GM23338 (cell line): Measurements from ENCODE around the gene UVRAG. TPM values are rescaled to one million over a fixed set of nuclear protein-coding genes. Genes with fewer than 3 reads are reported as not detected.

Experiments used
- ATAC-seq: fragments of 200-7000 bp; cut with Tn5 transposase; 3 replicates; pipeline ENCODE4 v1.9.1; 2020
- DNase-seq: peaks from one replicate; pipeline ENCODE4 v3.0.0-alpha.2; 2015; ENCODE audit warnings: low spot score
- H2AFZ ChIP-seq: fragments of 200-600 bp; sonication (generic); 2 replicates; pipeline ENCODE4 v1.8.0; 2016; ENCODE audit warnings: antibody characterized with exemption, mild to moderate bottlenecking, moderate library complexity
- H3F3A ChIP-seq: fragments of 200-600 bp; sonication (generic); replicated peaks from 2 replicates; pipeline ENCODE4 v1.8.0; 2017; ENCODE audit warnings: antibody characterized with exemption, mixed run types, low read depth
- H3K27ac ChIP-seq: fragments of 200-600 bp; sonication (generic); 2 replicates; pipeline ENCODE4 v1.6.1; 2016; ENCODE audit warnings: low read depth
- H3K27me3 ChIP-seq: fragments of 200-600 bp; sonication (generic); 2 replicates; pipeline ENCODE4 v1.8.0; 2016; ENCODE audit warnings: mild to moderate bottlenecking, mixed run types, moderate library complexity; ENCODE audit not compliant: insufficient read depth
- H3K36me3 ChIP-seq: fragments of 200-600 bp; sonication (generic); 2 replicates; pipeline ENCODE4 v1.8.0; 2016; ENCODE audit warnings: mild to moderate bottlenecking; ENCODE audit not compliant: insufficient read depth
- H3K4me1 ChIP-seq: fragments of 200-600 bp; sonication (generic); 2 replicates; pipeline ENCODE4 v1.8.0; 2016; ENCODE audit warnings: mild to moderate bottlenecking, moderate library complexity; ENCODE audit not compliant: insufficient read depth
- H3K4me2 ChIP-seq: fragments of 200-600 bp; sonication (generic); 2 replicates; pipeline ENCODE4 v1.7.1; 2017; ENCODE audit warnings: mixed run types
- H3K4me3 ChIP-seq: fragments of 200-600 bp; sonication (generic); 2 replicates; pipeline ENCODE4 v1.6.1; 2016; ENCODE audit warnings: mixed run types
- H3K79me2 ChIP-seq: fragments of 200-600 bp; sonication (generic); replicated peaks from 2 replicates; pipeline ENCODE4 v1.8.0; 2017; ENCODE audit warnings: mild to moderate bottlenecking; ENCODE audit not compliant: insufficient read depth
- H3K9me2 ChIP-seq: fragments of 200-600 bp; sonication (generic); 2 replicates; pipeline ENCODE4 v1.8.0; 2017; ENCODE audit not compliant: insufficient read depth
- H4K20me1 ChIP-seq: fragments of 200-600 bp; sonication (generic); replicated peaks from 2 replicates; pipeline ENCODE4 v1.8.0; 2017; ENCODE audit warnings: mild to moderate bottlenecking; ENCODE audit not compliant: insufficient read depth
- H3K27ac Mint-ChIP-seq: 2 replicates; pipeline ENCODE4 v1.8.0; 2020; ENCODE audit warnings: inconsistent platforms, mild to moderate bottlenecking, moderate library complexity, mixed read lengths
- H3K27me3 Mint-ChIP-seq: 3 replicates; pipeline ENCODE4 v1.8.0; 2022; ENCODE audit warnings: low read depth, mild to moderate bottlenecking, moderate library complexity, mixed read lengths, inconsistent platforms; ENCODE audit not compliant: insufficient read depth, poor library complexity
- H3K36me3 Mint-ChIP-seq: 3 replicates; pipeline ENCODE4 v1.8.0; 2021; ENCODE audit warnings: low read depth, mild to moderate bottlenecking, inconsistent platforms, moderate library complexity, mixed read lengths
- H3K4me1 Mint-ChIP-seq: 3 replicates; pipeline ENCODE4 v1.8.0; 2020; ENCODE audit warnings: mild to moderate bottlenecking, inconsistent platforms, mixed read lengths
- H3K4me3 Mint-ChIP-seq: 3 replicates; pipeline ENCODE4 v1.8.0; 2021; ENCODE audit warnings: moderate library complexity, mild to moderate bottlenecking, inconsistent platforms, mixed read lengths
- H3K9me3 Mint-ChIP-seq: 3 replicates; pipeline ENCODE4 v1.8.0; 2020; ENCODE audit warnings: moderate library complexity, mild to moderate bottlenecking, inconsistent platforms, mixed read lengths
- ETS1 ChIP-seq: IDR thresholded peaks from 2 replicates; pipeline ENCODE4 v1.6.1; 2016; ENCODE audit warnings: antibody characterized with exemption
- EZH2 ChIP-seq: fragments of 200-600 bp; sonication (generic); IDR thresholded peaks from one replicate; pipeline ENCODE4 v1.8.0; 2017; ENCODE audit warnings: antibody characterized with exemption, mild to moderate bottlenecking, low read depth; ENCODE audit not compliant: unreplicated experiment
- EZH2phosphoT487 ChIP-seq: fragments of 200-600 bp; sonication (generic); IDR thresholded peaks from one replicate; pipeline ENCODE4 v1.8.1; 2018; ENCODE audit warnings: antibody characterized with exemption; ENCODE audit not compliant: unreplicated experiment
- NANOG ChIP-seq: IDR thresholded peaks from 2 replicates; pipeline ENCODE4 v1.6.1; 2016; ENCODE audit warnings: antibody characterized with exemption, borderline replicate concordance
- POLR2AphosphoS5 ChIP-seq: IDR thresholded peaks from 2 replicates; pipeline ENCODE4 v1.6.1; 2016; ENCODE audit warnings: antibody characterized with exemption, low read depth
- STAT1 ChIP-seq: IDR thresholded peaks from one replicate; pipeline ENCODE4 v1.6.1; 2016; ENCODE audit warnings: antibody characterized with exemption; ENCODE audit not compliant: unreplicated experiment
- ZNF114 ChIP-seq: fragments of 250-450 bp; sonication (Bioruptor Pico); IDR thresholded peaks from 2 replicates; pipeline ENCODE4 v1.5.0; 2020; ENCODE audit warnings: mild to moderate bottlenecking, moderate library complexity
- ZNF331 ChIP-seq: fragments of 250-450 bp; sonication (Bioruptor Pico); IDR thresholded peaks from 2 replicates; pipeline ENCODE4 v1.5.0; 2020; ENCODE audit warnings: low read depth, mild to moderate bottlenecking, moderate library complexity
- ZNF462 ChIP-seq: fragments of 250-450 bp; sonication (Bioruptor Pico); IDR thresholded peaks from 2 replicates; pipeline ENCODE4 v1.5.0; 2020; ENCODE audit warnings: mild to moderate bottlenecking, moderate library complexity
- polyA plus RNA-seq: library from polyadenylated mRNA; unstranded; fragments of >200 nt; fragmentation: Nextera tagmentation; extraction: Ambion mirVana; gene quantifications from 2 replicates; pipeline ENCODE4 v1.2.1, GENCODE V29; 2016
- total RNA-seq: library from RNA; depleted of rRNA; stranded (reverse); fragments of >200 nt; shearing (Covaris generic); gene quantifications from 2 replicates; pipeline ENCODE4 v1.2.3, GENCODE V29; 2014

Gene UVRAG
- total and polyA plus RNA-seq, 2 experiments from 2014 or later = 15.3 to 17.4 TPM

DNA sequence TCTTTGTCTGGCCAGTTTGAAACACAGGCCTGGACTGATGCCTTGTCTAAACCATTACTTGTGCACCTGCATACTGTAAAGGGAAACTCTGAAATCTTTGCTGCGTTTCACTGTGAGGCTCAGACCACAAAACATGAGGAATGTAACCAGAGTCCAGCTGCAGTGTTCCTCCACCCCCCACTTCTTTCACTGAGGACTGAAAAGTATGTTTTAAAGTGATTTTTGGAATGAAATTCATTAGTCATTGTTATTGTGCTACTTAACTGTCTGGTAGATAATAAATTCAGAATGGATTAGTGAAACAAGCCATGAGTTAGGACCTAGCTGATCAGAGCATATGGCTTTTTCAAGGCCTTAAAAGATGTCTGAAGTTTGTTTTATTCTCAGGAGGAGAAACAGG, 210.1 kb downstream of the UVRAG start:
- ATAC-seq (peak; percentile 28; the same call in 2 of the 3 replicates), DNase-seq (no peak)
- Histone ChIP-seq H3F3A (no peaks in the 10 kb centered on the region), H3K36me3 (no peaks in the 10 kb centered on the region), H2AFZ (no peak overlapping the region), H4K20me1 (no peaks in the 10 kb centered on the region), H3K27me3 (no peaks in the 10 kb centered on the region), H3K9me2 (no peaks in the 10 kb centered on the region), H3K27ac (no peak overlapping the region), H3K4me1 (peaks cover 5% of the 10 kb centered on the region), H3K79me2 (no peaks in the 10 kb centered on the region), H3K4me3 (no peak overlapping the region), H3K4me2 (no peak overlapping the region)
- H3K27me3 Mint-ChIP-seq = no peaks in the 10 kb centered on the region
- H3K4me3 Mint-ChIP-seq = no peak overlapping the region
- peak overlapping the region; percentile 85; the same call in 1 of the 2 replicates for H3K27ac Mint-ChIP-seq
- TF ChIP-seq STAT1 = no peak
- TF ChIP-seq NANOG = no peak
- TF ChIP-seq ETS1 = no peak
- TF ChIP-seq ZNF462 (CRISPR knock-in tag) = no peak
- TF ChIP-seq EZH2phosphoT487 = no peak
- no peak for TF ChIP-seq ZNF331 (CRISPR knock-in tag)
- no peak for TF ChIP-seq ZNF114
- TF ChIP-seq POLR2AphosphoS5 = no peak
- TF ChIP-seq EZH2 = no peak
- peaks cover 3% of the 10 kb centered on the region for H3K36me3 Mint-ChIP-seq
- H3K9me3 Mint-ChIP-seq = no peaks in the 10 kb centered on the region
- peaks cover 31% of the 10 kb centered on the region for H3K4me1 Mint-ChIP-seq
